ENCODE measurements around the gene STUB1.
A peak's percentile ranks its signal among the peaks of the same experiment; 100 is the strongest.

The STUB1 gene

DNA sequence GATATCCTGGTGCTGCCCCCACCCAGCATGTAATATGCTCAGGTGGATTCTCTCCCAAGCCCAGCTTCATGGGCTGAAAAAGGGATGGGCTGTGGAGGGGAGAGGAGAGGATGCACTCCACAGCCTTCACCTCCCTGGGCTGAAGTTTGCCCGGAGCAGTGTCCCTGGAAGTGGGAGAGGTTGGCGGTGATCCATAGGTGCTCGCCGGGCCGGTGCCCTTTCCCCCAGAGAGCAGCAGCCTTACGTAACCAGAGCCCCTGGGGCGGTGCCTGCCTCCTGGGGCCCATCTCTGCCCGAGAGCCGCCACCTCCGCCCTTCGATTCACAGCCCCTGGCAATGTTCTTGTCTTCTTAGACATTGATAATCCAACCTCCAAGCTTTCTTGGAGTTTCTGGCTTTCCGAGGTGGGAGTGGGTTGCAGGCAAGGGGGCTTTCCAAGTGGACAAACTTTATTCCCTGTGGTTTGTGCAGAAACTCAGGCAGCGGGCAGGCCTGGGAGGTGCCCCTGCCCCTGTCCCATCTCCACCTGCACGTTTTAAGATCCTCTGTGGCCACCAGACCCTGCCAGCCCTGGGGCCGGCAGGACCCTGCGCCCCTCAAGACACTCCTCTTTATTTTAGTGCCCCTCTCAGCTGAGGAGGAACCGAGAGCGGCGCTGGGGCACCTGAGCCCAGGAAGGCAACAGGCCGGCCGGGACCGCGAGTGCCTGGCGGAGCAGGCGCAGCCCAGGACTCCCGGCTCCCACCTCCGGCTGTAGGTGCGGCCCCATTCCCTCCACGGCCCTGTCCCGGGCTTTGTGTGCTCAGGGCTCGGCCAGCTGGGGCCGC lies 34.1 kb upstream of the STUB1 start:
- DNase-seq: no peak

GRCh38 chr16:646679-647172 lies 33.5 kb upstream of the STUB1 start:
- DNase-seq: no peak

- DNase-seq: no peak
Measured at GRCh38 chr16:647173-647902, 32.9 kb upstream of the STUB1 start.

- DNase-seq: no peak
Measured at GRCh38 chr16:648071-648780, 32.0 kb upstream of the STUB1 start.

DNA sequence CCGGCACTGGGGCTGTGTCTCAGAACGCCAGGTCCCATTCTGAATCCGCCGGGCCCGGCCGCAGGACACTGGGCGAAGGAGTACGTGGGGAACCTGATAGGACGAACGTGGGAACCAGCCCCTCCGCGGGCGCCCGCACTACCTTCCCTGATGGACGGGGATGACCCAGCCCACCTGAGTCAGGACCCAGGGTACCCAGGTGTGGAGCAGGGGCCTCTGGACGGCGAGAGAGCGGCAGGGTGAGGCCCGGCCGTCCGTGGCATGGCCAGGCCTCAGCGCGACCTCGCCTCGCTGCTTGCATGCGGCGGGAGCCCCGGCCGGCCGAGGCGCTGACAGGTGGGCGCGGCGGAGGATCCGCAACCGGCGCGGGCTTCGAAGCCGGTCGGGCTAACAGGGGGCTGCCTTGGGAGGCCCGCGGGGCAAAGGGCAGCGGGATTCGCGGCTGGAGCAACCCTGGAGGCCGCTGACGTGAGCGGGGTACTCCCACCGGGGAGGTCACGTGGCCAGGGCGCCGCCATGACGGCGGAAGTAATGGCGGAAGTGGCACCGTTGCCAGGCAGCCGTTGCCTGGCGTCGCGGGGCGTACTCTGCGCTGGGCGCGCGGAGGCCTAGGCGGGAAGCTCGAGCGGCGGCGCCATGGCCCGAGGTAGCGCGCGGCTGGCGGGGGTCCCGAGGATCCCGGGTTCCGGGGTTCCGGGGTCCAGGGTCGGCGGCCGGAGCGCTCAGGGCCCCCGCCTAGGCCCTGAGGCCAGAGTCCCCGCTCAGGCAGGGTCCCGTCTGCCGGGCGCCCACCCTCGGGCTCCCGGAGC lies 31.2 kb upstream of the STUB1 start, which contains the start of gene WDR90:
WDR90 (plus strand) TSS at position 585 of the 809 bp plus-strand sequence; CDS start at position 637, 52 bp downstream.
- DNase-seq: peak; percentile 94

DNA sequence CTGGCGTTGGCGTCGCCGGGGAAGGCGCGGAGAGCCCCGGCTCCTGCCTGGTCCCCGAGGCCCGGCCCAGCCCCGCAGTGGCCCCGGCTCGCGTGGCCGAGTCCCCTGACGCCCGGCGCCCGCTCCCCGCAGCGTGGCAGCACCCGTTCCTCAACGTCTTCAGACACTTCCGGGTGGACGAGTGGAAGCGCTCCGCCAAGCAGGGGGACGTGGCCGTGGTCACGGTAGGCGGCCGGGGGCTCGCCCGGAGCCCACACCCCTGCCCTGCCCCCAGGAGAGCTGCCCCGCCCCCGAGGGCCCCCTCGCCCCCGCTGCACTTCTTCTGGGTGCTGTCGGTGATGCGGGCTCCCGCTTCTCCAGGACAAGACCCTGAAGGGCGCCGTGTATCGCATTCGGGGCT lies 30.6 kb upstream of the STUB1 start:
- DNase-seq: no peak

GRCh38 chr16:651844-652243 lies 28.4 kb upstream of the STUB1 start:
- no peak for DNase-seq

GRCh38 chr16:652454-653305 lies 27.5 kb upstream of the STUB1 start:
- no peak for DNase-seq

GRCh38 chr16:654034-654433 lies 26.2 kb upstream of the STUB1 start:
- DNase-seq: no peak

GRCh38 chr16:657487-657886 lies 22.7 kb upstream of the STUB1 start:
- DNase-seq: no peak

DNA sequence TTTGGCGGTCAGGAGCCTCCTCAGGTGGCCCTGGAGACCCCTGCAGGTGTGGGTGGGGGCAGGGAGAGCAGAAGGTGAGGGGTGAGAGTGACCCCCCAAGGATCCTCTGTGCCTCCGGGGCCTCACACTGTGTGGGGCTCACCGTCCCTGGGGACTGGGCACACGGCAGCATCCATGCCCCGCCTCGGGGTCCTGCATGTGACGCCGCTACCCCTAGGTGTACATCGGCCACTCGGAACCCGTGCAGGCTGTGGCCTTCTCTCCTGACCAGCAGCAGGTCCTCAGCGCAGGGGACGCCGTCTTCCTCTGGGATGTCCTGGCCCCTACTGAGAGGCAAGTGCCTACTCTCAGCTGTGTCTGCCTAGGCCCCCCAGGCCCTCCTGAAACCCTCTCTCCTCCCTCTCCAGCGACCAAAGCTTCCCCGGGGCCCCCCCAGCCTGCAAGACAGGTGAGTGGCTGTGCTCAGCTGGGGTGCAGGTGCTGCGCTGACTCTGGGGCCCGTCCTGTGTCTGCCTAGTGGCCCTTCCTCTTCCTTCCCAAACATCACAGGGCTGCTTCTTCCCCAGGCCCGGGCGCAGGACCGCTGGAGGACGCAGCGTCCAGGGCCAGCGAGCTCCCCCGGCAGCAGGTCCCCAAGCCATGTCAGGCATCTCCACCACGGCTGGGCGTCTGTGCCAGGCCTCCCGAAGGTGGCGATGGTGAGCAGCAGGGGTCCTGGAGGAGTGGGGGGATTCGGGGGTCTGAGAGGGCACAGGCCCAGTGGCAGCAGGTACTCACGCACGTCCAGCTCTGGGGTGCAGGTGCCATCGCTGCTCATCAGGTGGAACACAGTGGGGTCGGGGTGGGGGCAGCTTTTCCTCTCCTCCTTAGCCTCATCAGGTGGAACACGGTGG lies 21.3 kb upstream of the STUB1 start:
- no peak for DNase-seq

- no peak for DNase-seq
Measured at GRCh38 chr16:659618-660017, 20.6 kb upstream of the STUB1 start.

- DNase-seq: no peak
Measured at GRCh38 chr16:660132-660458, 20.1 kb upstream of the STUB1 start.

- peak; percentile 87 for DNase-seq
Measured at GRCh38 chr16:660459-661183, 19.6 kb upstream of the STUB1 start.

- no peak for DNase-seq
Measured at GRCh38 chr16:661184-661821, 18.9 kb upstream of the STUB1 start.

GRCh38 chr16:662095-662494 lies 18.1 kb upstream of the STUB1 start:
- no peak for DNase-seq

DNA sequence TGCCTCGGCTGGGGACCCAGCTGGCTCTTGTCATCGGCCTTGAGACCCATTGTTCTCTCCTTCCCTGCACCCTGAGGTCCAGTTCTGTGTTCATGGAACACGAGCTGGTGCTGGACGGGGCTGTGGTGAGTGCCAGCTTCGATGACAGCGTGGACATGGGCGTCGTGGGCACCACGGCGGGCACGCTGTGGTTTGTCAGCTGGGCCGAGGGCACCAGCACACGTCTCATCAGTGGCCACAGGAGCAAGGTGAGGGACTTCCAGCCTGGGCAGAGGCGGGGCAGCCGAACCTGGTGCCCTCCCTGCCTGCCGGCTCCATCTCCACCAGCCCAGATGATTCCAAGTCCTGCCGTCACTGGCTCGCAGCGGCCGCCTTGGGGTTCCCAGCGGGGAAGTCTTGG lies 17.6 kb upstream of the STUB1 start:
- DNase-seq: no peak

GRCh38 chr16:666572-666971 lies 13.6 kb upstream of the STUB1 start:
- no peak for DNase-seq

GRCh38 chr16:667113-667779 lies 13.0 kb upstream of the STUB1 start:
- no peak for DNase-seq

Measured in left hindlimb (tissue), 1 donor.